NCI-H146 (cell line): Measurements from ENCODE around the gene EXOG.

Experiments used
- DNase-seq: peaks from one replicate; lab custom pipeline; 2025; lab: John Stamatoyannopoulos, UW

The EXOG gene

GRCh38 chr3:38545983-38546382 is 49.8 kb downstream of the EXOG start:
- no peak for DNase-seq

GRCh38 chr3:38548154-38548931 is 52.2 kb downstream of the EXOG start:
- DNase-seq = no peak

DNA sequence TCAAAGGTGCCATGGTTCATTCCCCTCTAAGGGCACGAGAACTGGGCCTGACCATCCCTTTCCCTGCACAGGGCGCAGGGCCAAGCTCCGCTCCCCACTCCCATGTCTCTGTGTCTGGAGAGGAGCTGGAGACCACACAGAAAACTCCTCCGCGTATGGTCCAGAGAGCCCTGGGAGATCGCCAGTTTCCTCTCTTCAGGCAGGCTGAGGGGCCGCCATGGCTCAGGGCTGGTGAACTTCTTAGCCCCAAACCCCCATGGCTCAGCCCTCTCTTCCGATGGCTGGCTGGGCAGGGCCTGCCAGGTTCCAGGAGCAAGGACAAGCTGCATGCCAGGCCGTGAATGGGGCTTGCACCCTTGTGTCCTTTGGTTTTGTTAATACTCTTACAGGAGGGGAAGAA is 52.9 kb downstream of the EXOG start:
- no peak for DNase-seq

DNA sequence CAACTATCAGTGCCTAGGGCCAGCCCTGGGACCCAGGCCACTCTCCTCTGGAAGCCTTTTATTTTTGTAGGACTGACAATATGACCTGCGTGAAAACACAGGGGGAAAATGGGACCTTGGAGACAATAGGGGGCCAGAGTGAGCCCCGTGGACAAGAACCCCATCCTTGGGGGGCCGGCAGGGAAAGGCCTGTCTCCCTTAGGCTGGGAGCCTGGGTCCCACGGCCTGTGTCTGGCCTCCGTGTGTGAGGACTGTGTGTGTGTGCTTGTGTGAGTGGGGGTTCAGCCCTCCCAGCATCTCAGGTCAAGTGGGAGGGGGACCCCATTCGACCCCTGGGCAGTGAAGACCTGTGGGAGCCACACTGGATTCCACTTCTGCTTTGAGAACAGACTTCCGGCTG is 53.3 kb downstream of the EXOG start:
- no peak for DNase-seq

- no peak for DNase-seq
These were observed 54.1 kb downstream of the EXOG start for GRCh38 chr3:38549957-38550840.

GRCh38 chr3:38551026-38551832 is 55.1 kb downstream of the EXOG start:
- no peak for DNase-seq

GRCh38 chr3:38552364-38552763 is 56.2 kb downstream of the EXOG start:
- no peak for DNase-seq

GRCh38 chr3:38553071-38553470 is 56.9 kb downstream of the EXOG start:
- no peak for DNase-seq

GRCh38 chr3:38554127-38554827 is 58.1 kb downstream of the EXOG start:
- DNase-seq = no peak

DNA sequence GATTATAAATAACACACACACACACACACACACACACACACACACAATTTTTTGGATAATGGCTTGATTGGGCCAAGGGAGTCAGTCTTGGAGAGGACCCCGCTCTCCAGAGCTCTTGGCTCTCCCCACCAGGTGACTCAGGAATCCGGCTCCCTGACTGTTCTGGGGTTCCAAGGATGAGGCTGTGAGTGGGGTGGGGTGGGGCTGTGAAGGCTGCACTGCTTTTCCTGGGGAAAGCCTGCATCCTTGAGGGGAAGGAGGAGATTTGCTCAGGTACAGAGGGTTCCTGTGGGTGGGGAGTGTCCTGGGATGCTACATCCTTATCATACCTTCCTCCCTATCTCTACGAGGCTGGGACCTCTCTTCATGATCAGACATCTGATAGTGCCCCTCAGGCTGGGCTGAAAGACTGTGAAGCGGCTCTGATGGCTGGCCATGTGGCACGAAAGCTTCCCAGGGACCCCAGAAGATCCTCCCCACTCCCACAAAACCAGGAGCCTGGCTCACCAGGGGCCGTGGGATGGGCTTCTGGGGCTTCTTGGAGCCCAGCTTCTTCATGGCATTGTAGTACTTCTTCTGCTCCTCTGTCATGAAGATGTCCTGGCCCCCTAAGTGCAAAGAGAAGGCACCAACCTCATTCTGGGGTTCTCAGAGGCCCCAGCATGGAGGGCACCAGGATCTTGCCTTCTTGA is 59.2 kb downstream of the EXOG start:
- no peak for DNase-seq

- DNase-seq = no peak
These were observed 59.8 kb downstream of the EXOG start for GRCh38 chr3:38555926-38556325.

- no peak for DNase-seq
These were observed 60.7 kb downstream of the EXOG start for GRCh38 chr3:38556640-38557358.

DNA sequence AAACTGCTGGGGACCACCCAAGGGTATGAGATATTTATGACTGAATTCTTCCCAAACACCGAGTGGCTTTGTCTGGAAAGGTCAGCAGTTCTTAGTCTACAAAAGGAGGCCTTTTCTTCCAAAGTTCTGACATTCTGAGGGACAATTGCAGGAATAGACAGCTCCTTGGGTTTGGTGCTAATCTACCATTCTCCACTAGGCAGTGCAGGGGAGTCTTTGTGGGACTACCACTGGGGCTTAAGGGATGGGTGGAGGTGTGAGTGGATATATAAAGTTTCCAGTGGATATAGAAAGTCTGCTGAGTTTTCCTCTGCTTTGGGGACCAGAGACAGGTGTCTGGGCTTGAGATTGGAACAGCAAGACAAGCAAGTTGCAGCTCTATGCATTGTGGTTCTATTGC is 62.7 kb downstream of the EXOG start:
- no peak for DNase-seq

GRCh38 chr3:38560284-38560683 is 64.1 kb downstream of the EXOG start:
- DNase-seq = no peak

DNA sequence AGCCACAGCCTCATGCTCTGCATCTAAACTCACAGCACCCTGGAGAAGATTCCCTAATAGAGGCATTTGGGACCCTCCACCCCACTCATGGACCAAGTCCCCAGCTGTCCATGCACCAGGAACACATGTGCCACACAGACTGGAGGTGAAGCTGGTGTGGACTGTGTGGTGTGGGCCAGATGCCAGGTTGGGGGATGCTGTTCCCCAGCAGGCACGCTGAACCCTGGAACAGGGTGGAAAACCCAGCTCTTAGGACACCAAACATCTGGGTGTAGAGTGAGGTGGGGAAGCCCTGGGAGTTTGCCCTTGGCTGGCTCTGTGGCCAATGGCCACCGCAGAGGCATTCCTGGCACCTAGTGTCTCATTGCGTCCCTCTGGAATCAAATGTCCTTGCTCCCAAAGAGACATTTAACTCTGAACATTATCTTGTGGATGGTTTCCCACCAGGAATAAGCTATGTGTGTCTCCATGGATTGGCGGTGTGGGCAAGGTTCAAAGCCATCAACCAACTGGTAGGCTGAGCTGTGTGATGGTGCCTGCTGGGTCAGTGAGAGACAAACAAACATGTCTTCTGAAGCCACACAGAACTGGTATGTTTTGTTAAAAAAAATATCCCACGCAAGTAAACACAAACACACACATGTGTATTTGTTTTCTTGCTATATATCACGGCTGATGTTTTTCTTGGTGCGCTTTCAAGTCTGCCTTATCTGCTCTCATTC is 65.0 kb downstream of the EXOG start:
- DNase-seq = no peak

GRCh38 chr3:38561746-38562466 is 65.8 kb downstream of the EXOG start:
- no peak for DNase-seq

GRCh38 chr3:38562467-38562925 is 66.4 kb downstream of the EXOG start:
- no peak for DNase-seq

GRCh38 chr3:38563070-38563885 is 67.1 kb downstream of the EXOG start:
- no peak for DNase-seq
